ENCODE measurements around the gene SNCA.

Gene SNCA

GRCh38 chr4:89814362-89814761, 22.6 kb downstream of the SNCA start:
- no peaks in the 10 kb centered on the region for H3K36me3 ChIP-seq (ENCODE audit: control insufficient read depth, insufficient read depth, low read length)
- no peaks in the 10 kb centered on the region for H3K4me1 ChIP-seq (ENCODE audit: control insufficient read depth, insufficient read depth, low read length)
- H3K9me3 ChIP-seq (ENCODE audit: control insufficient read depth, insufficient read depth, low read length) = no peaks in the 10 kb centered on the region
- no peak overlapping the region for H3K27ac ChIP-seq (ENCODE audit: low read length)
- H3K27me3 ChIP-seq (ENCODE audit: control insufficient read depth, insufficient read depth, low read length) = no peaks in the 10 kb centered on the region
- no peak overlapping the region for H3K4me3 ChIP-seq (ENCODE audit: low read length)
- no peak for DNase-seq (ENCODE audit: low read depth, low spot score)
- no CpG with 5 or more reads among the region's 3 CpGs for WGBS (ENCODE audit: insufficient coverage, insufficient read length)

GRCh38 chr4:89813197-89813596, 23.8 kb downstream of the SNCA start:
- Histone ChIP-seq H3K36me3 (ENCODE audit: control insufficient read depth, insufficient read depth, low read length) (no peaks in the 10 kb centered on the region), H3K27ac (ENCODE audit: low read length) (no peak overlapping the region)
- no CpG with 5 or more reads among the region's 2 CpGs for WGBS (ENCODE audit: insufficient coverage, insufficient read length)

GRCh38 chr4:89807441-89808140, 29.4 kb downstream of the SNCA start:
- Histone ChIP-seq H3K36me3 (ENCODE audit: control insufficient read depth, insufficient read depth, low read length) (no peaks in the 10 kb centered on the region), H3K9me3 (ENCODE audit: control insufficient read depth, insufficient read depth, low read length) (no peaks in the 10 kb centered on the region), H3K27ac (ENCODE audit: low read length) (no peak overlapping the region), H3K4me1 (ENCODE audit: control insufficient read depth, insufficient read depth, low read length) (no peaks in the 10 kb centered on the region), H3K27me3 (ENCODE audit: control insufficient read depth, insufficient read depth, low read length) (no peaks in the 10 kb centered on the region), H3K4me3 (ENCODE audit: low read length) (no peak overlapping the region)
- DNase-seq (ENCODE audit: low read depth, low spot score) = no peak
- no CpG with 5 or more reads among the region's 6 CpGs for WGBS (ENCODE audit: insufficient coverage, insufficient read length)

More at GRCh38 chr4:89813197-89813596, 23.8 kb downstream of the SNCA start:
- DNase-seq (ENCODE audit: low read depth, low spot score) = no peak
- Histone ChIP-seq H3K4me3 (ENCODE audit: low read length) (no peak overlapping the region), H3K27me3 (ENCODE audit: control insufficient read depth, insufficient read depth, low read length) (no peaks in the 10 kb centered on the region), H3K4me1 (ENCODE audit: control insufficient read depth, insufficient read depth, low read length) (no peaks in the 10 kb centered on the region), H3K9me3 (ENCODE audit: control insufficient read depth, insufficient read depth, low read length) (no peaks in the 10 kb centered on the region)

- WGBS (ENCODE audit: insufficient coverage, insufficient read length) = no CpG with 5 or more reads among the region's 2 CpGs
These were observed 31.7 kb downstream of the SNCA start for GRCh38 chr4:89805297-89805696.

GRCh38 chr4:89803915-89804314, 33.0 kb downstream of the SNCA start:
- Histone ChIP-seq H3K4me3 (ENCODE audit: low read length) (no peak overlapping the region), H3K4me1 (ENCODE audit: control insufficient read depth, insufficient read depth, low read length) (no peaks in the 10 kb centered on the region), H3K27ac (ENCODE audit: low read length) (no peak overlapping the region), H3K36me3 (ENCODE audit: control insufficient read depth, insufficient read depth, low read length) (no peaks in the 10 kb centered on the region), H3K27me3 (ENCODE audit: control insufficient read depth, insufficient read depth, low read length) (no peaks in the 10 kb centered on the region), H3K9me3 (ENCODE audit: control insufficient read depth, insufficient read depth, low read length) (no peaks in the 10 kb centered on the region)
- no peak for DNase-seq (ENCODE audit: low read depth, low spot score)
- no CpG with 5 or more reads among the region's 4 CpGs for WGBS (ENCODE audit: insufficient coverage, insufficient read length)

More at GRCh38 chr4:89805297-89805696, 31.7 kb downstream of the SNCA start:
- H3K27me3 ChIP-seq (ENCODE audit: control insufficient read depth, insufficient read depth, low read length) = no peaks in the 10 kb centered on the region
- H3K36me3 ChIP-seq (ENCODE audit: control insufficient read depth, insufficient read depth, low read length) = no peaks in the 10 kb centered on the region
- no peaks in the 10 kb centered on the region for H3K9me3 ChIP-seq (ENCODE audit: control insufficient read depth, insufficient read depth, low read length)
- no peaks in the 10 kb centered on the region for H3K4me1 ChIP-seq (ENCODE audit: control insufficient read depth, insufficient read depth, low read length)
- H3K27ac ChIP-seq (ENCODE audit: low read length) = no peak overlapping the region
- DNase-seq (ENCODE audit: low read depth, low spot score) = no peak
- no peak overlapping the region for H3K4me3 ChIP-seq (ENCODE audit: low read length)

- DNase-seq (ENCODE audit: low read depth, low spot score) = no peak
- H3K27me3 ChIP-seq (ENCODE audit: control insufficient read depth, insufficient read depth, low read length) = no peaks in the 10 kb centered on the region
- H3K4me1 ChIP-seq (ENCODE audit: control insufficient read depth, insufficient read depth, low read length) = no peaks in the 10 kb centered on the region
- WGBS (ENCODE audit: insufficient coverage, insufficient read length) = no CpG with 5 or more reads among the region's 1 CpG
- H3K9me3 ChIP-seq (ENCODE audit: control insufficient read depth, insufficient read depth, low read length) = no peaks in the 10 kb centered on the region
- H3K27ac ChIP-seq (ENCODE audit: low read length) = no peak overlapping the region
- no peaks in the 10 kb centered on the region for H3K36me3 ChIP-seq (ENCODE audit: control insufficient read depth, insufficient read depth, low read length)
- H3K4me3 ChIP-seq (ENCODE audit: low read length) = no peak overlapping the region
These were observed 33.9 kb downstream of the SNCA start for GRCh38 chr4:89803036-89803435.

- Histone ChIP-seq H3K27ac (ENCODE audit: low read length) (no peak overlapping the region), H3K4me3 (ENCODE audit: low read length) (no peak overlapping the region), H3K36me3 (ENCODE audit: control insufficient read depth, insufficient read depth, low read length) (no peaks in the 10 kb centered on the region), H3K27me3 (ENCODE audit: control insufficient read depth, insufficient read depth, low read length) (no peaks in the 10 kb centered on the region), H3K9me3 (ENCODE audit: control insufficient read depth, insufficient read depth, low read length) (no peaks in the 10 kb centered on the region), H3K4me1 (ENCODE audit: control insufficient read depth, insufficient read depth, low read length) (no peaks in the 10 kb centered on the region)
- WGBS (ENCODE audit: insufficient coverage, insufficient read length) = no CpG with 5 or more reads among the region's 3 CpGs
- DNase-seq (ENCODE audit: low read depth, low spot score) = no peak
These were observed 36.3 kb downstream of the SNCA start for GRCh38 chr4:89800527-89801103.

GRCh38 chr4:89800012-89800516, 36.9 kb downstream of the SNCA start:
- Histone ChIP-seq H3K4me1 (ENCODE audit: control insufficient read depth, insufficient read depth, low read length) (no peaks in the 10 kb centered on the region), H3K4me3 (ENCODE audit: low read length) (no peak overlapping the region), H3K36me3 (ENCODE audit: control insufficient read depth, insufficient read depth, low read length) (no peaks in the 10 kb centered on the region), H3K27me3 (ENCODE audit: control insufficient read depth, insufficient read depth, low read length) (no peaks in the 10 kb centered on the region), H3K27ac (ENCODE audit: low read length) (no peak overlapping the region), H3K9me3 (ENCODE audit: control insufficient read depth, insufficient read depth, low read length) (no peaks in the 10 kb centered on the region)
- no peak for DNase-seq (ENCODE audit: low read depth, low spot score)
- WGBS (ENCODE audit: insufficient coverage, insufficient read length) = no CpG with 5 or more reads among the region's 3 CpGs

- no peak overlapping the region for H3K4me3 ChIP-seq (ENCODE audit: low read length)
- no peaks in the 10 kb centered on the region for H3K36me3 ChIP-seq (ENCODE audit: control insufficient read depth, insufficient read depth, low read length)
- H3K27ac ChIP-seq (ENCODE audit: low read length) = no peak overlapping the region
These were observed 37.9 kb downstream of the SNCA start for GRCh38 chr4:89799071-89799470.

GRCh38 chr4:89797117-89797516, 39.8 kb downstream of the SNCA start:
- Histone ChIP-seq H3K4me1 (ENCODE audit: control insufficient read depth, insufficient read depth, low read length) (no peaks in the 10 kb centered on the region), H3K27ac (ENCODE audit: low read length) (no peak overlapping the region), H3K36me3 (ENCODE audit: control insufficient read depth, insufficient read depth, low read length) (no peaks in the 10 kb centered on the region), H3K27me3 (ENCODE audit: control insufficient read depth, insufficient read depth, low read length) (no peaks in the 10 kb centered on the region), H3K4me3 (ENCODE audit: low read length) (no peak overlapping the region), H3K9me3 (ENCODE audit: control insufficient read depth, insufficient read depth, low read length) (no peaks in the 10 kb centered on the region)
- DNase-seq (ENCODE audit: low read depth, low spot score) = no peak

More at GRCh38 chr4:89799071-89799470, 37.9 kb downstream of the SNCA start:
- Histone ChIP-seq H3K9me3 (ENCODE audit: control insufficient read depth, insufficient read depth, low read length) (no peaks in the 10 kb centered on the region), H3K4me1 (ENCODE audit: control insufficient read depth, insufficient read depth, low read length) (no peaks in the 10 kb centered on the region), H3K27me3 (ENCODE audit: control insufficient read depth, insufficient read depth, low read length) (no peaks in the 10 kb centered on the region)
- DNase-seq (ENCODE audit: low read depth, low spot score) = no peak

All from iPS DF 6.9 (cell line).